GM18526 (cell line): Measurements from ENCODE around the gene ZCCHC24.

Experiments
- POLR2A ChIP-seq: IDR thresholded peaks from 3 replicates; pipeline ENCODE4 v1.6.1; 2011; ENCODE audit not compliant: insufficient read length; ENCODE audit errors: extremely low read depth

The ZCCHC24 gene

DNA sequence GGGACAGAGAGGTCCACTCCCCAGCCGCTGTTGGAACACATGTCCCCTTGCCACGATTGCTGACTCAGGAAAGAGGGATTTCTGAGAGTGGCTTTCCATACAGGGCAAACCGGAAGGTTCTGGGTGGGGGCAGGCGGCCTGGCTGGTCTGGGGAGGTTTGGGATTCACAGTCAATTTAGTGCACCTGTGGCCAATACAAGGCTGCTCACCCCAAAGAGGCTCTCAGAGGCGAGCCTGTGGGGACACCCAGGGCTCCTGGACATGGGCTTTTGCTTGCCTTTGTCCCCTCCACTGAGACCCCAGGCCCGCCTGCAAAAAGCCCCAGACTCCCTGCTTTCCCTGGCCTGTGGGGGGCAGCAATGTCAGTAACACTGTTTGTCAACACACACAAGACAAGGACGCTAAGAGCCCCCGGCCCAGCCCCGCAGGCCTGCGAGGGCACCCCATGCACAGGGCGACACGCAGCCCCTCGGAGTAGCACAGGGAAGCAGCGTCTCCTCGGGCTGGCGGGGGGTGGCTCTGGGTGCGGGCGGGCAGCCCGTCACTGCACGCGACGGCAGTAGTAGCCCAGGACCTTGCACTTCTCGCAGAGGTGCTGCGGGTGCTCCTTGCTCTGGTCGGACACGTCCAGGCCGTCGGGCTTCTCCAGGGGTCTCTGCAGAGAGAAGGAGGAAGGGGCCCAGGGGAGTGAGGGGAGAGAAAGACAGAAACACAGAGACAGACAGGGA, 59.5 kb downstream of the ZCCHC24 start:
- TF ChIP-seq POLR2A = no peak

GRCh38 chr10:79385392-79385795, 60.0 kb downstream of the ZCCHC24 start:
- TF ChIP-seq POLR2A = no peak

DNA sequence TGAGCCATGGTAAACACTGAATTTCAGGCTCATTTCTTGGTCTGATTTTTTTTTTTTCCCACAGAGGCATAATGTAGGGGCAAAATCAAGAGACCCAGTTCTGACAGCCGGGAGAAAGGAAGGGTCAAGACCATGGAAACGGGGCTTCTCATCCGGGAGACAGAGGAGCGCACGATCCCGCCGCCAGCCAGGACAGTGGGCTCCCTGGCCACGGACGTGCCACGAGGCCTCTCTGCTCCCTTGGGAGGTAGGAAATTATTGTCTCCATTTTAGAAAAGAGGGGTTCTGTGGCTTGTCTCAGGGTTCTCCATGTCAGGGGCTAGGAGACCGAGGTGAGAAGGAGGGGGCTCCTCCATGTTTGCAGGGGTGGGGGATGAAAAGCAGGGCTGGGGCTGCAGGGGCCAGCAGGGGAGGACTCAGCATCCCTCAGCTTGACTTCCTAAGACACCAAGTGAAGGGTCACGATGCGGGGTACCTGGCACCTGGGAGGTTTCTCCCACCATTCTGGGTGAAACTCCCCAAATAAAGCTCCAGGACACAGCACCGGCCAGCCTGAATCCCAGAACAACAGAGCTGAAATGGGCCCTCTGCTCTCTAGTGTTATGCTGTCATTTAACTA, 60.5 kb downstream of the ZCCHC24 start:
- no peak for TF ChIP-seq POLR2A

- TF ChIP-seq POLR2A = no peak
Measured at GRCh38 chr10:79383974-79384606, 61.3 kb downstream of the ZCCHC24 start.

DNA sequence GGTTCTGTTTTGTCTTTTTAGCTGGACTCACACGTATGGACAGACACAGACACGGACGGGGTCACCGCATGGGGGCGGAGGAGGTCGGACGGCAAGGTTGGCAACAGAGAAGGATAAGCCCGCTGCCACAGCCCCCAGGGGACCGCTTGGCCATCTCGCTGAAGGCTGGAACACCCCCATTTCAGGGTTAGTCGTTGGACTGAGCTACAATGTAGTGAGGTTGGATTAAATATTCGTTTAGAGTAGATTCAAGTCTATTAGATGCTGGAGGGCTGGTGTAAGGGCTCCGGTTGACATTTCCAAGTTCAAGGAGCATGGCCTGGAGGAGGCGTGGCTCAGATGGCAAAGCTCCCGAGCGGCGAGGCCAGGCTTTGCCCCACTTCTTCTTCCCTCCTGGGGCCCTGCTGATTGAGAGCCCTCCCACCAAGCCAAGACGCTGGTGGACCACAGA, 62.9 kb downstream of the ZCCHC24 start:
- no peak for TF ChIP-seq POLR2A

- no peak for TF ChIP-seq POLR2A
Measured at GRCh38 chr10:79381804-79382221, 63.6 kb downstream of the ZCCHC24 start.

DNA sequence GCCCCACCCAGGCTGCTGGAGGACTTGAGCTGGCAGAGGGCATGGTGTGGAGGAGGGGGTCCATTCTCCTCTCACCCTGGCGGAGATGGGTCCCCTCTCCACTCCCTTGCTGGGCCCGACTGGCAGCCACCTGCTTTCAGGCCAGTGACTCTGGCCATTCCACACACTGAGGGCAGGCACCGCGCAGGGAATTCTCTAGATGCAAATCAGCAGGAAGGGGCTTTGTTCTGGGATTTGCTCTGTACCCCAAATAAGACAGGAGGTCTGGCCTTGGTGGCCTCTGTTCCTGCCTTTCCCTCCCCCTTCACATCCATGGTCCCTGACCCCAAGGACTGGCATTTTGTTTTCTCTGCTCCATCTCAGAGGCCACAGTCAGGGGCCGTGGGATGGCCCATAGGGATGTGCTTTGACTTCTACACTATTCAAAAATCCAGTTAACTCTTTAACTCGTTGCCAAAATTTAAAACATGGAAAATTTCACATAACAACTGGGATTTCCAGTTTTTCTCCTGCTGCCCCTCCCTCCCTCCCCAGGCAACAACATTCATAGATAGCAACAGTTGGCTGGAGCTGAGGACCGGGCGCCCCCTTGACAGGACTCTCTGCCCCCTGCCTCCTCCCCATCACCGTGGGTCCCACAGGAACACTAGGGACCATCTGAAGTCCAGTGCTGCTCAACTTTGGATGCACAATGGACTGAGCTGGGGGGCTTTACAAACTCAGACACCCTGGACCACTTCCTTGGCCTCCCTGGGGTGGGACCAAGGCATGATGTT, 64.3 kb downstream of the ZCCHC24 start:
- no peak for TF ChIP-seq POLR2A

- TF ChIP-seq POLR2A = no peak
Measured at GRCh38 chr10:79380125-79380945, 65.1 kb downstream of the ZCCHC24 start.

GRCh38 chr10:79379512-79380124, 65.8 kb downstream of the ZCCHC24 start:
- no peak for TF ChIP-seq POLR2A

DNA sequence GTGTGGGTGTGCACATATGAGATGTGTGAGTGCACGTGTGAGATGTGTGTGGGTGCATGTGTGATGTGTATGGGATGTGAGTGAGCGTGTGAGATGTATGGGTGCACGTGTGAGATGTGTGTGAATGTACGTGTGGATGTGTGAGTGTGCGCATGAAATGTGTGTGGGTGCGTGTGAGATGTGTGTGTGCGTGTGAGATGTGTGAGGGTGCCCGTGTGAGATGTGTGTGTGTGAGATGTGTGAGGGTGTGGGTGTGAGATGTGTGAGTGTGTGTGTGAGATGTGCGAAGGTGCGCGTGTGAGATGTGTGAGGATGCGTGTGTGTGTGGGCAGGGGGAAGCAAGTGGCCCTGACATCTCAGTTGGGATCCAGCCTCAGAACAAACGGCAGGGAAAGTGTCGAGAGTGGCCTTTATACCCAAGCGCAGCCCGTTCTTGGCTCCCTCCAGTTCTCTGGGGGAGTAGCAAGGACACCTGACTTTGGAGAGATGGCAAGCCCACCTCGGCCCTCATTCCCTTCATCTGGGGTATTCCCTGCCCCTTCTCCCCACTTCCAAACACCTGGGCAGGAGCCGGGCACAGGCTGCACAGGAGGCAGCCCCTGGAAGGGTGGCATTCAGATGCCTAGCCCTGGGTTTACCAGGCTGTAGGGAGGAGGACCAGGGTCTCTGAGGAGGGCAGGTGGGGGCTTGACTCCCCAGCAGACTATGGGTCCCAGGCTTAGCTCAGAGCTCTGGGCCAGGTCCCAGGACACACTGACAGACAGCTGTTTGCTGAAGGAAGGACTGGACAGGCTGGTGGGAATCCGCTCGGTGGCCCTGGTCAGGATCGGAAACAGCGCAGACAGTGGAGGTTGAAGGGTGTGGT, 66.5 kb downstream of the ZCCHC24 start:
- no peak for TF ChIP-seq POLR2A

- TF ChIP-seq POLR2A = no peak
Measured at GRCh38 chr10:79378383-79378646, 67.1 kb downstream of the ZCCHC24 start.

DNA sequence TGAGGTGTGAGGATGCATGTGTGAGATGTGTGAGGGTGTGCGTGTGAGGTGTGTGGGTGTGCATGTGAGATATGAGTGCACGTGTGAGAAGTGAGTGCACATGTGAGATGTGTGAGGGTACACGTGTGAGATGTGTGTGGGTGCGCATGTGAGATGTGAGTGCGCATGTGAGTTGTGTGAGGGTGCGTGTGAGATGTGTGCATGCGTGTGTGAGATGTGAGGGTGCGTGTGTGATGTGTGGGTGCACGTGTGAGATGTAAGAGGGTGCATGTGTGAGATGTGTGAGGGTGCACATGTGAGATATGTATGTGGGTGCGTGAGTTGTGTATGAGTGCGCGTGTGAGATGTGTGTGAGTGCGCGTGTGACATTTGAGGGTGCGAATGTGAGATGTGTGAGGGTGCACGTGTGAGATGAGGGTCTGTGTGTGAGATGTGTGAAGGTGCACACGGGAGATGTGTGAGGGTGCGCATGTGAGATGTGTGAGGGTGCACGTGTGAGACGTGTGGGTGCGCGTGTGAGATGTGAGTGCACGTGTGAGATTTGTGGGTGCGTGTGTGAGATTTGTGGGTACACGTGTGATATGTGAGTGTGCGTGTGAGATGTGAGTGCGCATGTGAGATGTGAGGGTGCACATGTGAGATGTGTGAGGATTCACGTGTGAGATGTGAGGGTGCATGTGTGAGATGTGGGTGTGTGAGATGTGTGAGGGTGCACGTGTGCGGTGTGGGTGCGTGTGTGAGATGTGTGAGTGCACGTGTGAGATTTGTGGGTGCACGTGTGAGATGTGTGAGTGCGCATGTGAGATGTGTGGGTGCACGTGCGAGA, 67.7 kb downstream of the ZCCHC24 start:
- TF ChIP-seq POLR2A = no peak

- no peak for TF ChIP-seq POLR2A
Measured at GRCh38 chr10:79376751-79377556, 68.5 kb downstream of the ZCCHC24 start.
